K562 (cell line): ENCODE data around the gene STXBP4. TPM values are rescaled to one million over a fixed set of nuclear protein-coding genes. Genes with fewer than 3 reads are reported as not detected.

Experiments used
- ATAC-seq: fragments of 200-7000 bp; cut with Tn5 transposase; 3 replicates; pipeline ENCODE4 v1.9.1; 2020; ENCODE audit warnings: moderate library complexity
- BruUV-seq: library from RNA; stranded (reverse); fragments of 400-500 nt; replicated peaks from 2 replicates; lab custom pipeline; 2021; lab: Mats Ljungman, UMichigan
- CTCF ChIA-PET: fragments of 300-600 bp; formaldehyde crosslinking; extraction: SDS; loops from one replicate; lab custom pipeline; 2021; ENCODE audit warnings: low intra/inter-chr PET ratio; lab: Yijun Ruan, JAX
- POLR2A ChIA-PET: fragments of 300-600, 350-650 bp; sonication (Branson Sonifier 250); formaldehyde crosslinking; extraction: SDS; loops from one replicate; lab custom pipeline; 2021; ENCODE audit warnings: antibody characterized with exemption, inconsistent platforms; lab: Yijun Ruan, JAX
- DNase-seq, 4 experiments: peaks; one replicate each; pipeline versions ENCODE4 v3.0.0 to v3.0.0-alpha.2; 2011 to 2018; ENCODE audit warnings: low spot score in 3 of 4, mixed read lengths in 3 of 4; ENCODE audit errors: extremely low read depth in 1 of 4
- FAIRE-seq: peaks from 2 replicates; lab custom pipeline; 2011; peaks lifted over from hg19 to GRCh38; lab: Jason Lieb, UNC
- H2AFZ ChIP-seq: 2 replicates; pipeline ENCODE4 v1.6.0; 2011; ENCODE audit warnings: low read depth, low read length, control low read depth, inconsistent platforms
- H3K27ac ChIP-seq: fragments of 200-600 bp; 3 replicates; pipeline ENCODE4 v1.8.0; 2011; ENCODE audit warnings: low read depth, mild to moderate bottlenecking, control low read depth, inconsistent platforms, low read length, moderate library complexity, mixed read lengths; ENCODE audit errors: extremely low read depth
- H3K27me3 ChIP-seq, 2 experiments: fragments of 300-600 bp in 1 of 2; 2 replicates in 1 of 2; 3 replicates in 1 of 2; pipeline versions ENCODE4 v1.6.0 to v1.8.0; 2011; ENCODE audit warnings: inconsistent platforms in 2 of 2, low read length in 2 of 2, mild to moderate bottlenecking in 1 of 2, mixed read lengths in 1 of 2, moderate library complexity in 1 of 2; ENCODE audit not compliant: control insufficient read depth in 2 of 2, insufficient read depth in 2 of 2
- H3K36me3 ChIP-seq: fragments of 300-600 bp; 3 replicates; pipeline ENCODE4 v1.8.0; 2011; ENCODE audit warnings: mild to moderate bottlenecking, low read length, inconsistent platforms; ENCODE audit not compliant: control insufficient read depth, insufficient read depth
- H3K4me1 ChIP-seq, 2 experiments: fragments of 200-600 bp in 1 of 2; replicated peaks in 1 of 2; 2 replicates in 1 of 2; 3 replicates in 1 of 2; pipeline versions ENCODE4 v1.5.1 to v1.8.0; 2011; ENCODE audit warnings: inconsistent platforms in 2 of 2, low read length in 2 of 2, mild to moderate bottlenecking in 1 of 2, mixed read lengths in 1 of 2, moderate library complexity in 1 of 2; ENCODE audit not compliant: control insufficient read depth in 2 of 2, insufficient read depth in 2 of 2
- H3K4me2 ChIP-seq: 2 replicates; pipeline ENCODE4 v1.6.1; 2011; ENCODE audit warnings: low read length, control low read depth, inconsistent platforms, mixed read lengths; ENCODE audit not compliant: insufficient read depth
- H3K4me3 ChIP-seq: fragments of 200-600 bp; sonication (generic), shearing (Covaris generic); 2 replicates; pipeline ENCODE4 v1.5.1; 2016; ENCODE audit warnings: control low read depth, inconsistent platforms
- H3K79me2 ChIP-seq: fragments of 200-600 bp; 3 replicates; pipeline ENCODE4 v1.8.0; 2011; ENCODE audit warnings: low read length, inconsistent platforms; ENCODE audit not compliant: control insufficient read depth, insufficient read depth
- H3K9ac ChIP-seq, 2 experiments: 2 replicates each; pipeline versions ENCODE4 v1.6.0 to v1.6.1; 2011; ENCODE audit warnings: low read depth in 2 of 2, low read length in 2 of 2, control low read depth in 1 of 2, inconsistent platforms in 1 of 2, mild to moderate bottlenecking in 1 of 2, mixed read lengths in 1 of 2; ENCODE audit not compliant: insufficient read depth in 1 of 2
- H3K9me1 ChIP-seq: one replicate; pipeline ENCODE4 v1.6.0; 2011; ENCODE audit warnings: inconsistent platforms, mild to moderate bottlenecking, low read length, moderate library complexity; ENCODE audit not compliant: control insufficient read depth, insufficient read depth
- H3K9me3 ChIP-seq: replicated peaks from 2 replicates; pipeline ENCODE4 v1.5.1; 2011; ENCODE audit warnings: low read depth, low read length, inconsistent platforms; ENCODE audit not compliant: control insufficient read depth, insufficient read depth
- H4K20me1 ChIP-seq: replicated peaks from 2 replicates; pipeline ENCODE4 v1.6.1; 2011; ENCODE audit warnings: low read length, inconsistent platforms, mixed read lengths; ENCODE audit not compliant: control insufficient read depth, insufficient read depth
- BRCA1 ChIP-seq, 2 experiments: fragments of 450-650 bp in 1 of 2; sonication (generic) in 1 of 2; formaldehyde crosslinking in 1 of 2; IDR thresholded peaks; 2 replicates each; pipeline versions ENCODE4 v1.5.0 to v1.6.1; 2017 to 2020; ENCODE audit warnings: mild to moderate bottlenecking in 1 of 2, missing genetic modification reagents in 1 of 2
- CBFA2T3 ChIP-seq: fragments of 450-650 bp; IDR thresholded peaks from 2 replicates; pipeline ENCODE4 v1.6.1; 2017
- CHD1 ChIP-seq: fragments of 200-600 bp; sonication (generic); IDR thresholded peaks from one replicate; pipeline ENCODE4 v1.6.1; 2012; ENCODE audit warnings: mild to moderate bottlenecking, moderate library complexity, low read length, inconsistent platforms
- CTCF ChIP-seq, 3 experiments: IDR thresholded peaks in 2 of 3; conservative IDR thresholded peaks in 1 of 3; 2 replicates each; pipeline ENCODE4 v1.5.1; 2011 to 2012; ENCODE audit warnings: low read length in 3 of 3, mild to moderate bottlenecking in 3 of 3, control low read depth in 2 of 3, improper control_type of control experiment in 1 of 3, inconsistent platforms in 1 of 3, low read depth in 1 of 3, mixed read lengths in 1 of 3, moderate library complexity in 1 of 3; ENCODE audit not compliant: insufficient read depth in 2 of 3
- ELF4 ChIP-seq: fragments of 450-650 bp; formaldehyde crosslinking; IDR thresholded peaks from 2 replicates; pipeline ENCODE4 v1.4.0; 2022; ENCODE audit warnings: missing genetic modification characterization
- HMG20B ChIP-seq: fragments of 250-450 bp; sonication (Bioruptor Pico); IDR thresholded peaks from 2 replicates; pipeline ENCODE4 v1.5.0; 2021; ENCODE audit warnings: mild to moderate bottlenecking
- HMGN3 ChIP-seq: IDR thresholded peaks from 2 replicates; pipeline ENCODE4 v1.6.1; 2011; ENCODE audit warnings: borderline replicate concordance, low read depth, mild to moderate bottlenecking, mixed read lengths, low read length; ENCODE audit not compliant: insufficient read length; ENCODE audit errors: extremely low read depth
- PPARD ChIP-seq: fragments of 250-450 bp; sonication (Bioruptor Pico); IDR thresholded peaks from 2 replicates; pipeline ENCODE4 v1.8.0; 2022; ENCODE audit warnings: inconsistent platforms, mild to moderate bottlenecking, moderate library complexity
- SAP30 ChIP-seq: fragments of 200-600 bp; sonication (generic); IDR thresholded peaks from 2 replicates; pipeline ENCODE4 v1.6.1; 2012; ENCODE audit warnings: borderline replicate concordance, low read depth, mild to moderate bottlenecking, moderate library complexity, low read length, control low read depth, inconsistent platforms; ENCODE audit not compliant: insufficient read depth, poor library complexity, severe bottlenecking
- SMARCA4 ChIP-seq: fragments of 450-650 bp; IDR thresholded peaks from 2 replicates; pipeline ENCODE4 v1.6.1; 2016
- SMARCC2 ChIP-seq: fragments of 450-650 bp; IDR thresholded peaks from 2 replicates; pipeline ENCODE4 v1.6.1; 2017; ENCODE audit warnings: antibody characterized with exemption, moderate library complexity, mild to moderate bottlenecking, low read depth
- TEAD4 ChIP-seq, 2 experiments: sonication (generic) in 1 of 2; formaldehyde crosslinking in 1 of 2; IDR thresholded peaks; 2 replicates each; pipeline versions ENCODE4 v1.6.1 to v1.8.0; 2012 to 2022; ENCODE audit warnings: borderline replicate concordance in 1 of 2, inconsistent platforms in 1 of 2, low read length in 1 of 2, mild to moderate bottlenecking in 1 of 2, missing genetic modification reagents in 1 of 2
- ZEB2 ChIP-seq: fragments of 450-650 bp; IDR thresholded peaks from 2 replicates; pipeline ENCODE4 v1.6.1; 2016
- ZFP91 ChIP-seq: sonication (generic); formaldehyde crosslinking; IDR thresholded peaks from 2 replicates; pipeline ENCODE4 v1.8.0; 2022; ENCODE audit warnings: mild to moderate bottlenecking, missing genetic modification reagents
- ZNF121 ChIP-seq: sonication (generic); formaldehyde crosslinking; conservative IDR thresholded peaks from 2 replicates; pipeline ENCODE4 v1.8.0; 2022; ENCODE audit warnings: missing genetic modification reagents
- ZNF143 ChIP-seq: sonication (generic); formaldehyde crosslinking; IDR thresholded peaks from 2 replicates; pipeline ENCODE4 v1.9.0; 2022; ENCODE audit warnings: mild to moderate bottlenecking, missing genetic modification reagents
- ZNF3 ChIP-seq: fragments of 250-450 bp; sonication (Bioruptor Pico); IDR thresholded peaks from 2 replicates; pipeline ENCODE4 v1.5.0; 2021; ENCODE audit warnings: mild to moderate bottlenecking, moderate library complexity
- ZNF384 ChIP-seq: IDR thresholded peaks from 2 replicates; pipeline ENCODE4 v1.6.1; 2012; ENCODE audit warnings: low read depth, low read length, improper control_type of control experiment
- ZNF780A ChIP-seq: fragments of 250-450 bp; sonication (Bioruptor Pico); IDR thresholded peaks from 2 replicates; pipeline ENCODE4 v1.5.0; 2021; ENCODE audit warnings: mild to moderate bottlenecking
- WGBS: fragments of 100-300 bp; shearing (Covaris generic); methylation state at CpG from one replicate; pipeline ENCODE4 v1.1.6; 2016; ENCODE audit warnings: low coverage, mixed read lengths; ENCODE audit not compliant: insufficient coverage; ENCODE audit errors: missing lambda C conversion rate; 5-methylcytosine and 5-hydroxymethylcytosine counted together
- in situ Hi-C: fragments of 300-500 bp; cut with MboI; formaldehyde crosslinking; loops from 4 replicates; pipeline ENCODE4 v1.15.0; 2018; ENCODE audit warnings: inconsistent platforms, mixed read lengths
- intact Hi-C: fragments of 100-400 bp; cut with micrococcal nuclease; formaldehyde crosslinking; loops from 2 replicates; pipeline ENCODE4 v1.14.2; 2022
- polyA plus RNA-seq, 8 experiments: library from polyadenylated mRNA; depleted of rRNA in 4 of 8; stranded (reverse) in 5 of 8; unstranded in 3 of 8; fragments of >200 nt; fragmentation: Nextera tagmentation in 2 of 8; fragmentation: Illumina TruSeq in 1 of 8; extraction: Ambion mirVana in 2 of 8; extraction: Trizol in 1 of 8; gene quantifications; 2 replicates each; pipeline versions ENCODE4 v1.2.1 to v1.2.3, GENCODE V29; 2011 to 2014; ENCODE audit warnings: inconsistent platforms in 1 of 8, missing spikeins in 1 of 8
- total RNA-seq, 7 experiments: library from RNA; depleted of rRNA in 6 of 7; stranded (reverse); fragments of >200 nt in 6 of 7; fragmentation: Illumina TruSeq in 2 of 7; extraction: Trizol in 2 of 7; gene quantifications; 2 replicates each; pipeline versions ENCODE4 v1.2.1 to v1.2.3, GENCODE V29; 2011 to 2021; ENCODE audit warnings: low replicate concordance in 1 of 7

The STXBP4 gene
- total and polyA plus RNA-seq, 9 of the 15 experiments (the other 6 are each of a cell fraction or from before 2014, with no cell fraction given) = 11.6 to 23.2 (median 18.5) TPM

- H3K27ac ChIP-seq = peak overlapping the region; percentile 79
- H3K9me3 ChIP-seq = no peaks in the 10 kb centered on the region
- H3K79me2 ChIP-seq = peaks cover 75% of the 10 kb centered on the region
- peak overlapping the region; percentile 97 for H3K4me2 ChIP-seq
- H3K9ac ChIP-seq = peak overlapping the region; percentile 86 to 97
- H2AFZ ChIP-seq = peak overlapping the region; percentile 98
- intact Hi-C loops (loop anchor here (1.0 kb wide), 1 partner anchor 67 kb away; the partner anchor contains the start of gene TOM1L1), in situ Hi-C loops (no loop called here)
- BruUV-seq = no TSS peak
- no peaks in the 10 kb centered on the region for H3K9me1 ChIP-seq
- no peak for FAIRE-seq
- H3K4me1 ChIP-seq = peaks cover 0 to 18% of the 10 kb centered on the region in 2 experiments
- under 1% methylated on average over 19 of the region's 21 CpGs for WGBS
- no peaks in the 10 kb centered on the region for H4K20me1 ChIP-seq
- peak; percentile 30 for ATAC-seq
- peak; percentile 61 to 73 (median 62) for DNase-seq
- no peaks in the 10 kb centered on the region for H3K27me3 ChIP-seq
- POLR2A ChIA-PET = interaction anchor here (0.6 to 1.4 kb wide), 4 partner anchors 9 to 26 kb away, joined by 3 to 7 read pairs (median 4); no protein-coding TSS in a partner anchor
- CTCF ChIA-PET = interaction anchor here (0.6 kb wide), 2 partner anchors 197 to 391 kb away, joined by 3 to 5 read pairs; no protein-coding TSS in a partner anchor
- H3K4me3 ChIP-seq = peak overlapping the region; percentile 79
- H3K36me3 ChIP-seq = peaks cover 28% of the 10 kb centered on the region; the same call in 2 of the 3 replicates
- TF ChIP-seq BRCA1 (IDR thresholded peaks at IDR 0.05) (no peak), BRCA1 (CRISPR knock-in tag; IDR thresholded peaks at IDR 0.05) (no peak), ELF4 (no peak), CTCF (IDR thresholded peaks at IDR 0.05 in 2 of 3, conservative IDR thresholded peaks at IDR 0.05 in 1 of 3; ENCODE audit: insufficient read depth in 2 of 3, low read depth in 1 of 3, low read length in 3 of 3) (peak in 1 of 3 experiments; percentile 52; a peak in 3 of 6 replicates), ZNF3 (CRISPR knock-in tag) (no peak), ZNF780A (CRISPR knock-in tag) (no peak), CHD1 (peak; percentile 32), ZFP91 (CRISPR knock-in tag) (no peak), SMARCC2 (peak; percentile 55; the same call in 1 of the 2 replicates), ZEB2 (0 out of 2 replicates have a peak, but pooled peaks have one; percentile 49), PPARD (no peak), SAP30 (peak; percentile 20), TEAD4 (IDR thresholded peaks at IDR 0.05; ENCODE audit: low read length) (no peak), TEAD4 (CRISPR knock-in tag; IDR thresholded peaks at IDR 0.05; ENCODE audit: borderline replicate concordance) (no peak), ZNF384 (peak; percentile 82), ZNF143 (CRISPR knock-in tag) (no peak), ZNF121 (no peak), HMGN3 (peak; percentile 50), SMARCA4 (no peak; the same call in 1 of the 2 replicates), HMG20B (no peak), CBFA2T3 (no peak)
Measured at GRCh38 chr17:54967621-54968261, 824 bp upstream of the STXBP4 start.
